HL-60 (cell line): ENCODE data around the gene KSR2.
"Not testable (repeated sequence)": the region's sequence is repeated elsewhere in the genome, so short reads cannot be mapped to it uniquely, and the experiment has no call there.

ENCODE experiments used
- DNase-seq, 2 experiments: peaks; one replicate each; pipeline ENCODE4 v3.0.0-alpha.2; 2010 to 2020; ENCODE audit warnings: low read depth in 1 of 2, low spot score in 1 of 2
- H3K27ac ChIP-seq: fragments of 250-450 bp; sonication (Bioruptor Pico); replicated peaks from 2 replicates; pipeline ENCODE4 v1.5.1; 2020; ENCODE audit warnings: mild to moderate bottlenecking, moderate library complexity
- H3K27me3 ChIP-seq: fragments of 250-450 bp; sonication (Bioruptor Pico); 2 replicates; pipeline ENCODE4 v1.5.1; 2021; ENCODE audit warnings: mild to moderate bottlenecking, moderate library complexity; ENCODE audit not compliant: insufficient read depth, poor library complexity, severe bottlenecking
- H3K4me3 ChIP-seq: replicated peaks from 2 replicates; pipeline ENCODE4 v1.5.1; 2011; ENCODE audit warnings: mild to moderate bottlenecking, control low read depth, low read length; ENCODE audit not compliant: insufficient read depth
- CTCF ChIP-seq: IDR thresholded peaks from one replicate; pipeline ENCODE4 v1.5.1; 2011; ENCODE audit warnings: low read length, control low read depth, inconsistent platforms; ENCODE audit not compliant: insufficient read depth
- GABPA ChIP-seq: IDR thresholded peaks from 2 replicates; pipeline ENCODE4 v1.6.1; 2012; ENCODE audit warnings: low read depth
- POLR2AphosphoS5 ChIP-seq: IDR thresholded peaks from 2 replicates; pipeline ENCODE4 v1.6.1; 2012; ENCODE audit warnings: low read depth
- REST ChIP-seq: IDR thresholded peaks from 2 replicates; pipeline ENCODE4 v1.6.1; 2012; ENCODE audit warnings: low read depth; ENCODE audit not compliant: insufficient replicate concordance
- SPI1 ChIP-seq: IDR thresholded peaks from 2 replicates; pipeline ENCODE4 v1.6.1; 2012; ENCODE audit warnings: low read depth, mild to moderate bottlenecking, borderline replicate concordance

Gene KSR2

GRCh38 chr12:118011961-118012360, 43.2 kb upstream of the KSR2 start:
- no peak for DNase-seq
- TF ChIP-seq SPI1 (no peak), POLR2AphosphoS5 (no peak), REST (no peak), GABPA (no peak), CTCF (no peak)
- Histone ChIP-seq H3K27ac (no peak overlapping the region), H3K27me3 (no peaks in the 10 kb centered on the region), H3K4me3 (no peak overlapping the region)

GRCh38 chr12:118011377-118011776, 42.6 kb upstream of the KSR2 start:
- Histone ChIP-seq H3K4me3 (no peak overlapping the region), H3K27me3 (no peaks in the 10 kb centered on the region), H3K27ac (no peak overlapping the region)
- no peak for DNase-seq
- TF ChIP-seq GABPA (no peak), CTCF (no peak), POLR2AphosphoS5 (no peak), REST (no peak), SPI1 (no peak)

- TF ChIP-seq REST (no peak), POLR2AphosphoS5 (no peak), GABPA (no peak), SPI1 (no peak), CTCF (no peak)
- Histone ChIP-seq H3K4me3 (no peak overlapping the region), H3K27me3 (no peaks in the 10 kb centered on the region), H3K27ac (no peak overlapping the region)
- DNase-seq = no peak
These were observed 42.1 kb upstream of the KSR2 start for GRCh38 chr12:118010903-118011302.

- H3K4me3 ChIP-seq, H3K27ac ChIP-seq, H3K27me3 ChIP-seq, DNase-seq: not testable (repeated sequence)
These were observed 31.0 kb upstream of the KSR2 start for GRCh38 chr12:117999806-118000205.
